DMS79 (cell line): ENCODE data around the gene AKAP1.

Experiments
- DNase-seq: peaks from one replicate; lab custom pipeline; 2025; lab: John Stamatoyannopoulos, UW

Gene AKAP1

GRCh38 chr17:57130708-57131461 is 45.8 kb downstream of the AKAP1 start:
- peak; percentile 34 for DNase-seq

DNA sequence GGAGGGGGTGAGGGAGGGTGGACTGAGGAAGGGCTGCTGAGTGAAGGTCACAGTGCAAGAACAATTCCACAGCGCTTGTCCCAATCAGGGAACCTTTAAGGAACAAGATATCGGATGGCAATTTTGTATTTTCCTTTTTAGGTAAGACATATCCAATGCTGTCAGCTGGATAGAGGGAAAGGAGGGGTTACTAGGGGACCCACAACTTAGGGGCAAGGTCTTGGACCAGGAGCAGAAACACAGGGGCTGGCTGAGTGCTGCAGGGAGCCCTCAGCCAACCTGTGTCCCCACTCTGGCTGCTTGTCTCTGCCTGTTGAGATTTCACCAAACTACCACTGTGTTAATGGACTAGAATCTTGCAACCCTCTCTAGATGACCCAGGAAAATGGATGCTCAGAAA is 47.6 kb downstream of the AKAP1 start:
- DNase-seq: no peak

GRCh38 chr17:57133486-57133885 is 48.4 kb downstream of the AKAP1 start:
- no peak for DNase-seq

GRCh38 chr17:57135026-57135788 is 50.2 kb downstream of the AKAP1 start:
- DNase-seq: no peak

- DNase-seq: no peak
Observed at GRCh38 chr17:57135789-57136291, 50.8 kb downstream of the AKAP1 start.

- DNase-seq: no peak
Observed at GRCh38 chr17:57136355-57136754, 51.3 kb downstream of the AKAP1 start.

DNA sequence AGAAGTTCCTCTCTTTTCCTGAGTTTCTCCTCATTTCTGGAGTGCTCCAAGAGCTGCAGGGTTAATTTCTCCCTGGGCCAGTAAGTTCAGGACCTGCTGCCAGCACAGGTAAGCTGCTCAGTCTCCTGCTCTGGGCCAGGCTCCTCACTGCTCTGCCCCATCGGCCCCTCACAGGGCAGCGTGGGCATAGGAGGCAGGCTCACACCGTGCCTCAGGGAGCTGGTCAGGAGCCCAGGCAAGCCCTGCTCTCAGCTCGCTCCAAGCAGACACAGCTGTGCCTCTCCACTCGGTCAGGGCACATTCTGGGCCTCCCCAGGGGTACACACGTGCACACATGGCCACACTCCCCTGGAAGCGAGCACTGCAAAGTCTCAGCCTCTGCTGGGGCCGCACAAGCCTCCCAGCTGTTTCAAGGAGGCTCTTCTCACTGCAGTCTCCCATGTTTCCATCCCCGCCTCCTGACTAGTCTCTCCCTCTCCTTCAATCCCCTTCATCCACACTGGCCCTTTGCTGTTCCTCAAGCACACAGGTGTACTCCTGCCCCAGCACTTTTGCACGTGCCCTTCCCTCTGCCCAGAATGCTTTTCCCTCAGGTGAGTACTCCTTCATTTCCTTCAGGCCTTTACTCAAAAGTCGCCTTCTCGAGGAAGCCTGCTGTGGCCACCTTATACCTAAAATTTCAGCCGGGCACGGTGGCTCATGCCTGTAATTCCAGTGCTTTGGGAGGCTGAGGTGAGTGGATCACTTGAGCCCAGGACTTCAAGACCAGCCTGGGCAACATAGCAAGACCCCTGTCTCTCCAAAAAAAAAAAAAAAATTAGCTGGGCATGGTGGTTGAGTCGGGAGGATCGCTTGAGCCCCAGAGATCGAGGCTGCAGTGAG is 53.2 kb downstream of the AKAP1 start:
- DNase-seq: no peak

DNA sequence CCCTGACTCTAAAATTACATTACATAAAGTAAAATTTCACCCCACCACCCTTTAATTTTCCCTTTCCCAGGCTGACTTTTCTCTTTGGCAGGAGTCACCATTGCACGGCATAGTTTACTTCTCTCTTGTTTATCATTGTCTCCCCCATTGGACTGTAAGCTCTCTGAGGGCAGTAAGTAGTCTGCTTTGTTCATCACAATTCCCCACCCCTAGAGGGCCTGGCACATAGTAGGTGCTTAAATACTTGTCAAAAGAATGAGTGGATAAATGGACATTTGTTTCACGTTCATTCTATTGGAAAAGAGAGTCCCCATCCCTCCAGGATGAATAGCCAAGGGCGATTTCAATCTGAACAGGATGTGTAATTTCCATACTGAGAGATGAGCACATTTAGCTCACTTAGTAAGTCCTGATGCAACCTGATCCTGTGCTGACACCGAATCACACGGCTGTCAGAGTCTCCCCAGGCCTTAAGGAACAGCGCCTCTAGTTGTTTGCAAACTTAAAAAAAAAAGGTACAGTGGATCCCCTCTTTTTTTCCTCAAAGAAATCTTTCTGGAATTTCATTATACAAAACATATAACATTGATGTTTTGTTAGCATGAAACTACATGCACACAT is 54.0 kb downstream of the AKAP1 start:
- no peak for DNase-seq

GRCh38 chr17:57140316-57140715 is 55.3 kb downstream of the AKAP1 start:
- DNase-seq: no peak

- no peak for DNase-seq
Observed at GRCh38 chr17:57142925-57143324, 57.9 kb downstream of the AKAP1 start.

GRCh38 chr17:57143361-57143760 is 58.3 kb downstream of the AKAP1 start:
- DNase-seq: no peak

- DNase-seq: no peak
Observed at GRCh38 chr17:57143919-57144318, 58.9 kb downstream of the AKAP1 start.

GRCh38 chr17:57144567-57144966 is 59.5 kb downstream of the AKAP1 start:
- no peak for DNase-seq

- DNase-seq: no peak
Observed at GRCh38 chr17:57145347-57145746, 60.3 kb downstream of the AKAP1 start.

DNA sequence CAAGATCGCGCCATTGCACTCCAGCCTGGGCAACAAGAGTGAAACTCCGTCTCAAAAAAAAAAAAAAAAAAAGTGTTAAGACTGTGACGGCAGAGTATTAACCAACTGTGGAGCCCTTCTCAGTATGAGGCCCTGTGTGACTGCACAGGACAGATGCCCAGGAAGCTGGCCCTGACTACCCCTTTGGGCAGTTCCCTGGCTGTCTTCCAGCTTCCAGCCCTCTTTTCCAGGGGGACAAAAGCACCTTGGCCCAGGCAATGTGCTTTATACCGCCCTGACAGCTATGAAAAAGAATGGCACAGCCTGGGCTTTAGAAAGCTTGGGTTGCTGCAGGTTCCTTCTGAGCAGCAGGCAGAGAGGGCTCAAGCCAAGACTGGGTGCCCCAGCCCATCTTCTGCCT is 61.2 kb downstream of the AKAP1 start:
- DNase-seq: no peak

- DNase-seq: no peak
Observed at GRCh38 chr17:57151798-57152197, 66.8 kb downstream of the AKAP1 start.

DNA sequence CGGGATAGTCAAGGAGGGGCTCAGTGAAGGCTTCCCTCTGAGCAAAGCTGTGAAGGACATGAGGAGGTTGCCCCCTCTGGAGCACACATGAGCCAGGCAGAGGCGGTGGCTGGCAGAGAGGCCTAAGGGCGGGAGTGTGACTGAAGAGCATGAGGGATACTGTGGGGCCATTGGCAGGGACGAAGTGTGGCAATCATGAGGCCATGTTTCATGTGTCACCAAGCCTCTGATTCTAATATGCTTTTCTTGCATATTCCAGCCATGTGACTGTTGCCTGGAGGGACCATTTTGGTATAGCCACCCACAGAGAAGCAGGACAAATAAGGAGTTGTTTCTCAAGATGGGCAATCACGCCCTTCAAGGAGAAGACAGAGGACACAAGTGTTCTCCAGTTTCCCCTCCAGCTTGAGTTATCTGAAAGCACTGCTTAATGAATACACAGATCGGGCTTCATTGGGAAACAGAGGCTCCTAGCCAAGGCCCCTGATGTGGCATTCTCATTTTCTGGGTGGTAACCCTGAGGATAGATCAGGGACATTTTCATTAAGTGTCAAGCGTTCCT is 68.0 kb downstream of the AKAP1 start:
- DNase-seq: no peak

DNA sequence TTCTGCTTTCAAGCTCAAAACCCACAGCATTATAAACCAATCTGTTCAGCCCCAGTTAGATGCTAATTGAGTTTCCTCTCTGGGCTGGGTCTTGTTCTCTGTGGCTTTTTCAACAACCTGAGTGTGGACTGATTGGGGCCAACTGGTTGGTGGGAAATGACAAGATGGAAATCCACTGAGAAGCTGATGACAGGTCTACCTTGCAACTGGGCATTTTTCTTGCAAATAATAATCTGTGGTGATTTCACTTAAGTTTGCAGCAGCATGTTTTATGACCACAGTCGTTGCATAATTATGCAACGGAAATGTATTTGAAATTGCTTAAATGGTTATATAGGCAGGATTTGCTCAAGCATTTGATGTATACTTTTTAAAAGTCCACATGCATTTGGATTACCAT is 69.9 kb downstream of the AKAP1 start:
- no peak for DNase-seq

DNA sequence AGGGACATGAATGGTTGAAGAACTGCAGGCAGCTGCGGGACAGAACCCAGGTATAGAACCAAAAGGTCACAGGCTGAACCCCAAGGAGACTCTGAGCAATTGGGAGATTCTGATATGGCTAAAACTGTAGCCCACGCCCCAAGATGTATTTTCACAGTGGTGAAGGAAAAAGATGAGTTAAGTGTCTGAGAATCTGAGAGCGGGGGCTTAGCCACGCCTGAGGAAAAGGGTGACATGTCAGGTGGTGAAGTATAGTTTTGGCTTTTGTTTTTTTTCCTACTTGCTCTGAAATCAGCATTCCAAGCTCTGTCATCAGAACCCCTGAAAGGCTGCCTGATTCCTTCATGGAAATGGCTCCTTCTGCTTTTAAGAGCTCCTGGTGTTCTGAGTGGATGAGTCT is 73.3 kb downstream of the AKAP1 start:
- no peak for DNase-seq

DNA sequence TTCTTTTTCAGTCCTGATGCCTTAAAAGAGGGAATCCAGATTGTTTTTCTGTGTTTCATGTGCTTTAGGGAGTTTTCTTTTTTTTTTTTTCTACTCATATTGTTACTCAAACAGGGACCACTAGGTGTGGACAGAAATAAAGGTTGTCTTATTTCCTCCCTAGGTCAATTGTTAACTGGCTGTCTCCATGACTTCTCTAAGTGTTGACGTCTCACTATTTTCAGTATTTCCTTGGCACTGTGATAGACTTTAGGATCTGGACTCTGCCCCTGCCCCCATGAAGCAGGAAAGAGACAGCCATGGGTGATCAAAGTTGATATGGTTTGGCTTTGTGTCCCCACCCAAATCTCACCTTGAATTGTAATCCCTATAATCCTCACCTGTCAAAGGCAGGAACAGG is 73.7 kb downstream of the AKAP1 start:
- DNase-seq: no peak

GRCh38 chr17:57160624-57161023 is 75.6 kb downstream of the AKAP1 start:
- no peak for DNase-seq

- no peak for DNase-seq
Observed at GRCh38 chr17:57164814-57165213, 79.8 kb downstream of the AKAP1 start.
